ENCODE data around the gene PRKCA.
A peak's percentile ranks its signal among the peaks of the same experiment; 100 is the strongest.

PRKCA gene

DNA sequence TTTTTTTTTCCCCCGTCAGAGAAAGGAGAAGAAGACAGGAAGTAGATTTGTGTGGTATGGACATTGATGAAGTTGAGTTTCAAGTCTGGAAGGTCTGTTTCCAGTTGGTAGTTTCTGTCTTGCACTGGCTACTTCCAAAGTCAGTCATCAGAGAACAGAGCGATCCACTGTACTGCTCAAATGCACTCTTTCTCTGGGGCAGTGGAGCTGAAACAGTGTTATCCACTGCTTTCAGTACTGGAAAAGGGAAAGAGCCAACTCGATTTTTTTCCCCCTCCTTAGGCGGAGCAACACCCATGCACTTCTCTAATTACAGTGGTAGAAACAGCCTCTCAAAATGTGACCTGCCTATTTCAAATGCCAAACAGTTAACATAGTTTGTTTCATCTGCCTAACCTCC, 7.4 kb downstream of the PRKCA start:
- H3K4me3 ChIP-seq (ENCODE audit: low read length): no peak overlapping the region
- no peak for DNase-seq (ENCODE audit: low read depth)
- no peak for TF ChIP-seq CTCF (conservative IDR thresholded peaks at IDR 0.05; ENCODE audit: low read length)

- DNase-seq (ENCODE audit: low read depth): no peak
- no peak overlapping the region for H3K4me3 ChIP-seq (ENCODE audit: low read length)
- TF ChIP-seq CTCF (conservative IDR thresholded peaks at IDR 0.05; ENCODE audit: low read length): no peak; the same call in 1 of the 2 replicates
Observed at GRCh38 chr17:66310528-66311148, 8.2 kb downstream of the PRKCA start.

DNA sequence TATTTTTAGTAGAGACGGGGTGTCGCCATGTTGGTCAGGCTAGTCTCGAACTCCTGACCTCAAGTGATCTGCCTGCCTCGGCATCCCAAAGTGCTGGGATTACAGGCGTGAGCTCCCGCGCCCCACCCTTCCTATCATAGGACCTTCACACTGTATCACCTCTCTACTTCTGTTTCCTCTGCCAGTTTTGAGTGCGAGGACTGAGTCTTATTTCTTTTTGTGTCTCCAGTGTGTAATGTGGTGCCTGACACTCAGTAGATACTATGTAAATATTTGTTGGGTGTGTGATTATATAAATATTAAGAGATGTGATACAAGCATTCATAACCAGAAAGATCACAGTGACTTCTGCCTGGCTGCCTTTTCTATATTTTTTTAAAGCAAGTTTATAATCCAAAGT, 10.5 kb downstream of the PRKCA start:
- DNase-seq (ENCODE audit: low read depth): no peak
- no peak for TF ChIP-seq CTCF (conservative IDR thresholded peaks at IDR 0.05; ENCODE audit: low read length)
- no peak overlapping the region for H3K4me3 ChIP-seq (ENCODE audit: low read length)

GRCh38 chr17:66313325-66313724, 10.9 kb downstream of the PRKCA start:
- no peak overlapping the region for H3K4me3 ChIP-seq (ENCODE audit: low read length)
- DNase-seq (ENCODE audit: low read depth): no peak
- no peak for TF ChIP-seq CTCF (conservative IDR thresholded peaks at IDR 0.05; ENCODE audit: low read length)

DNA sequence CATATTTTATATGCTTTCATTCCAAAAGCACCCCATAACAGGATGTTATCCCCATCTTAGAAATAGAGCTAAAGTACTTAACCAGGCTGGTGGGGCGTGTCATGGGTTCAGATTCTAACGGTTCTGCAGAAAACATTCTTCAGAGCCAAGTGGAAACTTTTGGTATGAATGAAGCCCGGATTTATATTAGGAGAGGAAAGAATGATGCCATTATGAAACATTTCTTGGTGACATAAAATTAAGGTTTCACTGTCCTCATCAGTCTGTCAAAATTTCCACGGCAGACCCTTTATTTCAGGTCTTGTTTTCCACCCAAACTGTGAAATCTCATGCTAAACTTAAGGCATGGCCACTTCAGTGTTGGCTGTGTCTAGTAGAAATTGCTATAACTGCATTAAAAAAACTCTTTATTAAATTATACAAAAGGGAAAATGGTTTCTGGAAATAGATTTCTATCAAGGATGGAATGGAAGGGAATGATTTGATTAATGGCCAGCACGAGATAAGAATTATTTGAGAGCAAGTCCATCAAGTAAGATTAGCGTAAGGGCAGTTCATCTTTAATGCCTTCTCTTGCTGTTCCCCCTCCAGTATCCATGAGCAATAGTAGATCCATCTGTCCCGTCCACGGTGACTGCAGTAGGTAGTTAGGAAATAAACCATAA, 11.7 kb downstream of the PRKCA start:
- TF ChIP-seq CTCF (conservative IDR thresholded peaks at IDR 0.05; ENCODE audit: low read length): no peak
- no peak for DNase-seq (ENCODE audit: low read depth)
- H3K4me3 ChIP-seq (ENCODE audit: low read length): no peak overlapping the region

GRCh38 chr17:66317629-66318028, 15.2 kb downstream of the PRKCA start:
- H3K4me3 ChIP-seq (ENCODE audit: low read length): no peak overlapping the region
- peak; percentile 48 for DNase-seq (ENCODE audit: low read depth)
- TF ChIP-seq CTCF (conservative IDR thresholded peaks at IDR 0.05; ENCODE audit: low read length): no peak

- H3K4me3 ChIP-seq (ENCODE audit: low read length): no peak overlapping the region
- no peak for DNase-seq (ENCODE audit: low read depth)
- no peak for TF ChIP-seq CTCF (conservative IDR thresholded peaks at IDR 0.05; ENCODE audit: low read length)
Observed at GRCh38 chr17:66319226-66319625, 16.8 kb downstream of the PRKCA start.
